SK-N-SH (cell line): ENCODE data around the gene SLC25A47. TPM values are rescaled to one million over a fixed set of nuclear protein-coding genes. Genes with fewer than 3 reads are reported as not detected.
"Not testable (repeated sequence)": the region's sequence is repeated elsewhere in the genome, so short reads cannot be mapped to it uniquely, and the experiment has no call there.

Experiments
- CTCF ChIA-PET: fragments of 300-600, 350-600 bp; formaldehyde crosslinking; extraction: SDS; loops from one replicate; lab custom pipeline; 2021; lab: Yijun Ruan, JAX
- POLR2A ChIA-PET: fragments of 350-600 bp; sonication (Branson Sonifier 250); formaldehyde crosslinking; extraction: SDS; loops from one replicate; lab custom pipeline; 2020; ENCODE audit warnings: antibody characterized with exemption, inconsistent platforms; lab: Yijun Ruan, JAX
- DNase-seq: peaks from one replicate; pipeline ENCODE4 v3.0.0; 2012
- H2AFZ ChIP-seq: fragments of 200-600 bp; sonication (generic); 2 replicates; pipeline ENCODE4 v1.8.1; 2016; ENCODE audit warnings: antibody characterized with exemption, mild to moderate bottlenecking, low read depth
- H3F3A ChIP-seq: fragments of 200-600 bp; sonication (generic); replicated peaks from 2 replicates; pipeline ENCODE3; 2016; ENCODE audit warnings: antibody characterized with exemption, mild to moderate bottlenecking; ENCODE audit not compliant: insufficient read depth
- H3K27ac ChIP-seq, 2 experiments: fragments of 200-500 bp in 1 of 2; fragments of 200-600 bp in 1 of 2; sonication (Bioruptor generic) in 1 of 2; sonication (generic), shearing (Covaris generic) in 1 of 2; 2 replicates each; pipeline versions ENCODE4 v1.5.1 to v1.6.1; 2014 to 2016; ENCODE audit warnings: low read depth in 2 of 2, inconsistent platforms in 1 of 2, low read length in 1 of 2, mild to moderate bottlenecking in 1 of 2, mixed read lengths in 1 of 2
- H3K27me3 ChIP-seq: fragments of 200-600 bp; sonication (generic), shearing (Covaris generic); 2 replicates; pipeline ENCODE4 v1.6.1; 2016; ENCODE audit warnings: mixed run types; ENCODE audit not compliant: insufficient read depth
- H3K36me3 ChIP-seq, 2 experiments: fragments of 200-500 bp in 1 of 2; fragments of 200-600 bp in 1 of 2; sonication (Bioruptor generic) in 1 of 2; sonication (generic) in 1 of 2; replicated peaks in 1 of 2; 2 replicates each; pipeline versions ENCODE3 to v1.5.1; 2014 to 2016; ENCODE audit warnings: low read length in 1 of 2, mild to moderate bottlenecking in 1 of 2; ENCODE audit not compliant: insufficient read depth in 2 of 2, control insufficient read depth in 1 of 2
- H3K4me1 ChIP-seq, 2 experiments: fragments of 200-500 bp in 1 of 2; fragments of 200-600 bp in 1 of 2; sonication (Bioruptor generic) in 1 of 2; sonication (generic), shearing (Covaris generic) in 1 of 2; 2 replicates each; pipeline versions ENCODE4 v1.5.1 to v1.6.1; 2014 to 2016; ENCODE audit warnings: low read depth in 1 of 2, low read length in 1 of 2, mixed run types in 1 of 2; ENCODE audit not compliant: insufficient read depth in 2 of 2, control insufficient read depth in 1 of 2
- H3K4me2 ChIP-seq: fragments of 200-600 bp; sonication (generic), shearing (Covaris generic); 2 replicates; pipeline ENCODE4 v1.6.1; 2017; ENCODE audit warnings: mixed run types
- H3K4me3 ChIP-seq, 2 experiments: fragments of 200-500 bp in 1 of 2; fragments of 200-600 bp in 1 of 2; sonication (Bioruptor generic) in 1 of 2; sonication (generic), shearing (Covaris generic) in 1 of 2; 2 replicates each; pipeline versions ENCODE4 v1.5.1 to v1.8.1; 2014 to 2016; ENCODE audit warnings: low read depth in 2 of 2, inconsistent platforms in 1 of 2, low read length in 1 of 2, mild to moderate bottlenecking in 1 of 2, mixed read lengths in 1 of 2, moderate library complexity in 1 of 2
- H3K79me2 ChIP-seq: fragments of 200-600 bp; sonication (generic); 2 replicates; pipeline ENCODE4 v1.8.1; 2017; ENCODE audit warnings: mild to moderate bottlenecking; ENCODE audit not compliant: insufficient read depth
- H3K9ac ChIP-seq: fragments of 200-600 bp; sonication (generic); 2 replicates; pipeline ENCODE4 v1.6.1; 2017; ENCODE audit warnings: mixed run types
- H3K9me2 ChIP-seq: fragments of 200-600 bp; sonication (generic); 2 replicates; pipeline ENCODE4 v1.6.1; 2017; ENCODE audit warnings: mixed run types
- H3K9me3 ChIP-seq: fragments of 200-600 bp; sonication (generic); 2 replicates; pipeline ENCODE4 v1.6.1; 2017; ENCODE audit warnings: mixed run types, mild to moderate bottlenecking, moderate library complexity
- H4K20me1 ChIP-seq: fragments of 200-600 bp; sonication (generic); 2 replicates; pipeline ENCODE4 v1.6.1; 2017; ENCODE audit warnings: mild to moderate bottlenecking, mixed run types; ENCODE audit not compliant: insufficient read depth
- CHD2 ChIP-seq: fragments of 150-350 bp; IDR thresholded peaks from 2 replicates; pipeline ENCODE4 v1.6.1; 2018; ENCODE audit warnings: low read length; ENCODE audit not compliant: partially characterized antibody
- GABPA ChIP-seq: IDR thresholded peaks from 2 replicates; pipeline ENCODE4 v1.4.0; 2012; ENCODE audit warnings: low read depth, mild to moderate bottlenecking
- RAD21 ChIP-seq: IDR thresholded peaks from 2 replicates; pipeline ENCODE4 v1.6.1; 2012; ENCODE audit warnings: mild to moderate bottlenecking, low read length
- TCF12 ChIP-seq: IDR thresholded peaks from 2 replicates; pipeline ENCODE4 v1.4.0; 2012
- WGBS: methylation state at CpG from one replicate; pipeline ENCODE4 v1.1.6; 2017; ENCODE audit warnings: low lambda C conversion rate; 5-methylcytosine and 5-hydroxymethylcytosine counted together
- polyA plus RNA-seq, 3 experiments: library from polyadenylated mRNA; depleted of rRNA; stranded (reverse); fragments of >200 nt; gene quantifications; 2 replicates each; pipeline ENCODE4 v1.2.3, GENCODE V29; 2012

The SLC25A47 gene
- polyA plus RNA-seq, 1 of the 3 experiments (the other 2 are of a cell fraction) = not detected

DNA sequence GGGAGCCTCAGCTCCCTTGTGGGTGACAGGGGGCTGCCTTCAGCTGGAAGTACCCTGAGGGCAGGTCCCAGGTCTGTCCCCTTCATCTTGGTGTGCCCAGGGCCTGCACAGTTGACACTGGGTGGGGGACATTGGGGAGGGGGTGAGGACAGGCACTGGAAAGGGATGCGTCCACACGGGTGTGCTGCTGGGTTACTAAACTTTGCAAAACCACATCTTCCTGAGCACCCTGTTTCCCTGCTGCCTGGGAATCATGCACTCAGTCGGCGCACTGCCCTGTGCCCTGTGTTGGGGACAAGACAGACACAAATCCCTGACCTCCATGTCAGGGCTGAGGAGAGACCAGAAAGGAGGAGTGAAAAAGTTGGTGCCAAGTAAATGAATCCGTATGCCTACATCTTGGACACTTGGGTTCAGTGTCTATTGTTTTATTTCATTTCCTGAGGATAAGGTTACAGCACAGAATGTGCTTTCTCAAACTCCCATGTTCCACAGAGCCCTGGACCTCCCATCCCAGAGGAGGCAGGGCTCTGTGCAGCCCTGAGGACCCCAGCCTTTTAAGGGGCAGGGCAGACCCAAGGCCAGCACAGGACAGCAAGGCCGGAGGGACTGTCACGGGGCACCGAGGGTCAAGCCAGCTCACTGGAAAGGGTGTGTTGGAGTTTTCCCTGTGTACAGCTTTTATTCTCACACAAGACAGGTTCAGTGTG lies 14.0 kb upstream of the SLC25A47 start:
- no peaks in the 10 kb centered on the region for H3K9me2 ChIP-seq

DNA sequence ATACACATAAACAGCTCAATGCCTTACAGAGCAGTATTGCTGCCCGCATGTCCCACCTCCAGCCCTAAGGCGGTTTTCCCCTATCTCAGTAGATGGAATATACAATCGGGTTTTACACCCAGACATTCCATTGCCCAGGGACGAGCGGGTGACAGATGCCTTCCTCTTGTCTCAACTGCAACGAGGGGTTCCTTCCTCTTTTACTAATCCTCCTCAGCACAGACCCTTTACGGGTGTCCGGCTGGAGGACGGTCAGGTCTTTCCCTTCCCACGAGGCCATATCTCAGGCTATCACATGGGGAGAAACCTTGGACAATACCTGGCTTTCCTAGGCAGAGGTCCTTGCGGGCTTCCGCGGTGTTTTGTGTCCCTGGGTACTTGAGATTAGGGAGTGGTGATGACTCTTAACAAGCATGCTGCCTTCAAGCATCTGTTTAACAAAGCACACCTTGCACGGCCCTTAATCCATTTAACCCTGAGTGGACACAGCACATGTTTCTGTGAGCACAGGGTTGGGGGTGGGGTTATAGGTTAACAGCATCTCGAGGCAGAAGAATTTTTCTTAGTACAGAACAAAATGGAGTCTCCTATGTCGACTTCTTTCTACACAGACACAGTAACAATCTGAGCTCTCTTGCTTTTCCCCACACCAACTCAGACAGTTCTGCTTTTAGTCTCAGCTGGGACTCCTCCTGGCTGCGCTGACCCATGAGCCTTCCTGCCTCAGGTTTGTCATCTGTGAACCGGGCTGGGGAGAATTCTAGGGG lies 10.8 kb upstream of the SLC25A47 start:
- CTCF ChIA-PET = interaction anchor here (0.6 to 2.0 kb wide), 3 partner anchors 10 to 73 kb away, joined by 3 to 8 read pairs (median 5); no protein-coding TSS in a partner anchor
- H3K27ac ChIP-seq, H3K9me3 ChIP-seq, H3K27me3 ChIP-seq, H3K36me3 ChIP-seq, H3K4me2 ChIP-seq, POLR2A ChIA-PET, H4K20me1 ChIP-seq, DNase-seq, H3K79me2 ChIP-seq, H3K4me3 ChIP-seq, H3K9ac ChIP-seq, H3K9me2 ChIP-seq, H2AFZ ChIP-seq, H3F3A ChIP-seq: not testable (repeated sequence)
- H3K4me1 ChIP-seq = peaks cover 0 to 23% of the 10 kb centered on the region in 2 experiments; a peak in 1 of 4 replicates
- WGBS = 76% methylated on average over 18 of the region's 18 CpGs

More for the DNA sequence above, 14.0 kb upstream of the SLC25A47 start:
- Histone ChIP-seq H4K20me1 (peaks cover 9% of the 10 kb centered on the region), H3K4me2 (no peak overlapping the region), H3K4me3 (no peak overlapping the region), H3K27me3 (no peaks in the 10 kb centered on the region), H3K9me3 (no peaks in the 10 kb centered on the region), H3K9ac (no peak overlapping the region), H3K27ac (no peak overlapping the region), H3K4me1 (peaks cover 0 to 32% of the 10 kb centered on the region in 2 experiments; a peak in 2 of 4 replicates), H2AFZ (no peak overlapping the region), H3F3A (no peaks in the 10 kb centered on the region), H3K36me3 (no peaks in the 10 kb centered on the region)
- ChIA-PET CTCF (interaction anchor here (0.6 to 2.4 kb wide), 6 partner anchors 23 to 194 kb away, joined by 3 to 12 read pairs (median 4); no protein-coding TSS in a partner anchor), POLR2A (interaction anchor here (0.6 to 0.7 kb wide), 2 partner anchors 66 to 69 kb away, joined by 3 read pairs; a partner anchor contains a TSS)
- DNase-seq = no peak
- no peak for TF ChIP-seq CHD2
- TF ChIP-seq TCF12 = no peak
- TF ChIP-seq RAD21 = peak; percentile 17; the same call in 1 of the 2 replicates
- TF ChIP-seq, all 33 proteins: peak for 1
- peaks cover 18% of the 10 kb centered on the region; the same call in 1 of the 2 replicates for H3K79me2 ChIP-seq
- 87% methylated on average over 8 of the region's 8 CpGs for WGBS

DNA sequence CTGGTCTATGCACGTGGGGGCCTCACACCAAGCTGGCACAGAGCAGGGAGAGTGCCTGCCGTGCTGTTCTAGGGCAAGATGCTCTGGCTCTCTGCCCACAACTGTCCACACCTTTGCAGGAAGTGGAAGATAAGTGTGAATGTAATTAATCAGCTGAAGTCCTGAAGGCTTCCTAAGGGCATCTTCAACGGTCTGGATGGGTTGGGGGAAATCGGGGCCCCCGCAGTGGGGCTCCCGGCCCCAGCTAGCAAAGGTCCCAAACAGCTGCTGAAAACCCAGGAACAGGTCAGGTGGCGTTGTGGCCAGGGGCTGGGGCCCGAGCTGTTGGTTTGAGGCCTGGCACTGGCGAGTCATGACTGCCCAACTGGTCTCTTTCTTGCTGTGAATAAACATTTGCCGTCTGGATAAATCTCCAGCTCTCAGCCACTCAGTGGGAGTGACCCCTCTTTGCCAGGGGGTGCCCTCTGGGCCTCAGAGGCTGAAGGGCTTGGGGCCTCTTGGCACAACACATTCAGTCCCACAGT lies 10.2 kb upstream of the SLC25A47 start:
- Histone ChIP-seq H3F3A (no peaks in the 10 kb centered on the region), H2AFZ (no peak overlapping the region), H3K27ac (no peak overlapping the region), H3K9ac (no peak overlapping the region), H3K9me3 (no peaks in the 10 kb centered on the region), H3K27me3 (no peaks in the 10 kb centered on the region), H3K4me3 (no peak overlapping the region), H3K36me3 (no peaks in the 10 kb centered on the region), H3K4me2 (no peak overlapping the region), H4K20me1 (no peaks in the 10 kb centered on the region), H3K4me1 (peaks cover 0 to 16% of the 10 kb centered on the region in 2 experiments; a peak in 1 of 4 replicates), H3K79me2 (no peaks in the 10 kb centered on the region), H3K9me2 (no peaks in the 10 kb centered on the region)
- CTCF ChIA-PET = interaction anchor here (1.9 to 2.0 kb wide), 2 partner anchors 10 to 72 kb away, joined by 5 to 8 read pairs; no protein-coding TSS in a partner anchor
- WGBS = 64% methylated on average over 3 of the region's 10 CpGs
- no peak for DNase-seq
- POLR2A ChIA-PET = no interaction called here
- TF ChIP-seq GABPA = no peak
- TF ChIP-seq, all 33 proteins: peak for 0
